AG04450 (cell line): ENCODE data around the gene RBM45. TPM values are rescaled to one million over a fixed set of nuclear protein-coding genes. Genes with fewer than 3 reads are reported as not detected.
"Not testable (repeated sequence)": the region's sequence is repeated elsewhere in the genome, so short reads cannot be mapped to it uniquely, and the experiment has no call there.

Experiments
- CTCF ChIA-PET: fragments of 300-600, 350-600 bp; formaldehyde crosslinking; extraction: SDS; loops from one replicate; lab custom pipeline; 2022; ENCODE audit warnings: antibody characterized with exemption, inconsistent platforms; lab: Charles Lee
- POLR2A ChIA-PET: fragments of 350-600 bp; formaldehyde crosslinking; extraction: SDS; loops from one replicate; lab custom pipeline; 2021; ENCODE audit warnings: antibody characterized with exemption, inconsistent platforms; lab: Yijun Ruan, JAX
- DNase-seq: peaks from one replicate; pipeline ENCODE4 v3.0.0-alpha.2; 2011; ENCODE audit warnings: low read depth, low spot score
- H3K27ac ChIP-seq: one replicate; pipeline ENCODE4 v1.5.1; 2012; ENCODE audit warnings: low read depth, low read length, control low read depth
- H3K27me3 ChIP-seq: one replicate; pipeline ENCODE4 v1.6.0; 2012; ENCODE audit warnings: low read length; ENCODE audit not compliant: control insufficient read depth, insufficient read depth
- H3K4me3 ChIP-seq: 2 replicates; pipeline ENCODE4 v1.5.1; 2011; ENCODE audit warnings: mild to moderate bottlenecking, low read depth, low read length, control low read depth
- H3K9me3 ChIP-seq: 2 replicates; pipeline ENCODE4 v1.5.1; 2012; ENCODE audit warnings: low read length; ENCODE audit not compliant: control insufficient read depth, insufficient read depth
- CTCF ChIP-seq: IDR thresholded peaks from 2 replicates; pipeline ENCODE4 v1.5.1; 2011; ENCODE audit warnings: low read depth, low read length, control low read depth, inconsistent platforms
- polyA plus RNA-seq: library from polyadenylated mRNA; depleted of rRNA; stranded (reverse); fragments of >200 nt; gene quantifications from 2 replicates; pipeline ENCODE4 v1.2.3, GENCODE V29; 2011

The RBM45 gene
- polyA plus RNA-seq, 1 experiment, result 21.9 TPM

- ChIA-PET POLR2A (no interaction called here), CTCF (interaction anchor here (0.7 to 1.6 kb wide), 4 partner anchors 16 to 345 kb away, joined by 3 to 8 read pairs (median 4); no protein-coding TSS in a partner anchor)
- Histone ChIP-seq H3K27ac (no peak overlapping the region), H3K4me3 (no peak overlapping the region), H3K9me3 (peaks cover 2% of the 10 kb centered on the region; the same call in 1 of the 2 replicates), H3K27me3 (peaks cover 10% of the 10 kb centered on the region)
- DNase-seq, result no peak
- no peak for TF ChIP-seq CTCF
Measured at GRCh38 chr2:178074123-178075005, 37.9 kb upstream of the RBM45 start.

GRCh38 chr2:178075006-178075326 lies 37.3 kb upstream of the RBM45 start:
- POLR2A ChIA-PET, result interaction anchor here (0.7 kb wide), 1 partner anchor 418 kb away, joined by 4 read pairs; no protein-coding TSS in a partner anchor
- DNase-seq, result no peak
- CTCF ChIA-PET, result interaction anchor here (0.9 to 1.6 kb wide), 2 partner anchors 15 to 91 kb away, joined by 3 to 8 read pairs; no protein-coding TSS in a partner anchor
- no peak overlapping the region for H3K27ac ChIP-seq
- no peak for TF ChIP-seq CTCF
- H3K9me3 ChIP-seq, result peaks cover 2% of the 10 kb centered on the region; the same call in 1 of the 2 replicates
- H3K4me3 ChIP-seq, result no peak overlapping the region
- H3K27me3 ChIP-seq, result peaks cover 10% of the 10 kb centered on the region

- TF ChIP-seq CTCF, result no peak
- no peak for DNase-seq
- Histone ChIP-seq H3K9me3 (peaks cover 2% of the 10 kb centered on the region; the same call in 1 of the 2 replicates), H3K27me3 (peaks cover 9% of the 10 kb centered on the region), H3K4me3 (no peak overlapping the region), H3K27ac (no peak overlapping the region)
- ChIA-PET CTCF (no interaction called here), POLR2A (no interaction called here)
Measured at GRCh38 chr2:178076130-178076529, 36.1 kb upstream of the RBM45 start.

- DNase-seq, POLR2A ChIA-PET, H3K27me3 ChIP-seq, CTCF ChIA-PET, H3K9me3 ChIP-seq, H3K27ac ChIP-seq, H3K4me3 ChIP-seq: not testable (repeated sequence)
Measured at GRCh38 chr2:178079279-178079678, 33.0 kb upstream of the RBM45 start.

GRCh38 chr2:178082408-178083045 lies 29.7 kb upstream of the RBM45 start:
- H3K9me3 ChIP-seq, result no peaks in the 10 kb centered on the region
- H3K27me3 ChIP-seq, result no peaks in the 10 kb centered on the region
- no peak overlapping the region for H3K27ac ChIP-seq
- CTCF ChIA-PET, result no interaction called here
- H3K4me3 ChIP-seq, result no peak overlapping the region
- POLR2A ChIA-PET, result no interaction called here
- no peak for DNase-seq
- no peak for TF ChIP-seq CTCF
